ENCODE measurements around the gene RPS16. TPM values are rescaled to one million over a fixed set of nuclear protein-coding genes. Genes with fewer than 3 reads are reported as not detected.

The RPS16 gene
- total and polyA plus RNA-seq, 2 of the 13 experiments (the other 11 are each of a cell fraction or from before 2014, with no cell fraction given) = 488 to 2,583 TPM

GRCh38 chr19:39401549-39402345 lies 34.0 kb downstream of the RPS16 start (continued):
- TF ChIP-seq ATF6 (CRISPR knock-in tag; conservative IDR thresholded peaks at IDR 0.05) = no peak
- no peak for TF ChIP-seq ZNF530 (CRISPR knock-in tag; IDR thresholded peaks at IDR 0.05; ENCODE audit: low read depth)
- TF ChIP-seq ZNF343 (CRISPR knock-in tag; IDR thresholded peaks at IDR 0.05) = peak; percentile 78
- no peak for TF ChIP-seq TEAD2 (CRISPR knock-in tag; IDR thresholded peaks at IDR 0.05)
- TF ChIP-seq, protein P1, sequence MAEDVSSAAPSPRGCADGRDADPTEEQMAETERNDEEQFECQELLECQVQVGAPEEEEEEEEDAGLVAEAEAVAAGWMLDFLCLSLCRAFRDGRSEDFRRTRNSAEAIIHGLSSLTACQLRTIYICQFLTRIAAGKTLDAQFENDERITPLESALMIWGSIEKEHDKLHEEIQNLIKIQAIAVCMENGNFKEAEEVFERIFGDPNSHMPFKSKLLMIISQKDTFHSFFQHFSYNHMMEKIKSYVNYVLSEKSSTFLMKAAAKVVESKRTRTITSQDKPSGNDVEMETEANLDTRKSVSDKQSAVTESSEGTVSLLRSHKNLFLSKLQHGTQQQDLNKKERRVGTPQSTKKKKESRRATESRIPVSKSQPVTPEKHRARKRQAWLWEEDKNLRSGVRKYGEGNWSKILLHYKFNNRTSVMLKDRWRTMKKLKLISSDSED (CRISPR knock-in tag; IDR thresholded peaks at IDR 0.05) = no peak
- TF ChIP-seq MXD4 (CRISPR knock-in tag; IDR thresholded peaks at IDR 0.05) = peak; percentile 88
- TF ChIP-seq, protein P2, sequence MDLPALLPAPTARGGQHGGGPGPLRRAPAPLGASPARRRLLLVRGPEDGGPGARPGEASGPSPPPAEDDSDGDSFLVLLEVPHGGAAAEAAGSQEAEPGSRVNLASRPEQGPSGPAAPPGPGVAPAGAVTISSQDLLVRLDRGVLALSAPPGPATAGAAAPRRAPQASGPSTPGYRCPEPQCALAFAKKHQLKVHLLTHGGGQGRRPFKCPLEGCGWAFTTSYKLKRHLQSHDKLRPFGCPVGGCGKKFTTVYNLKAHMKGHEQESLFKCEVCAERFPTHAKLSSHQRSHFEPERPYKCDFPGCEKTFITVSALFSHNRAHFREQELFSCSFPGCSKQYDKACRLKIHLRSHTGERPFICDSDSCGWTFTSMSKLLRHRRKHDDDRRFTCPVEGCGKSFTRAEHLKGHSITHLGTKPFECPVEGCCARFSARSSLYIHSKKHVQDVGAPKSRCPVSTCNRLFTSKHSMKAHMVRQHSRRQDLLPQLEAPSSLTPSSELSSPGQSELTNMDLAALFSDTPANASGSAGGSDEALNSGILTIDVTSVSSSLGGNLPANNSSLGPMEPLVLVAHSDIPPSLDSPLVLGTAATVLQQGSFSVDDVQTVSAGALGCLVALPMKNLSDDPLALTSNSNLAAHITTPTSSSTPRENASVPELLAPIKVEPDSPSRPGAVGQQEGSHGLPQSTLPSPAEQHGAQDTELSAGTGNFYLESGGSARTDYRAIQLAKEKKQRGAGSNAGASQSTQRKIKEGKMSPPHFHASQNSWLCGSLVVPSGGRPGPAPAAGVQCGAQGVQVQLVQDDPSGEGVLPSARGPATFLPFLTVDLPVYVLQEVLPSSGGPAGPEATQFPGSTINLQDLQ (CRISPR knock-in tag; IDR thresholded peaks at IDR 0.05) = 0 out of 2 replicates have a peak, but pooled peaks have one; percentile 67
- TF ChIP-seq ZNF17 (CRISPR knock-in tag; IDR thresholded peaks at IDR 0.05) = no peak
- TF ChIP-seq, protein P3, sequence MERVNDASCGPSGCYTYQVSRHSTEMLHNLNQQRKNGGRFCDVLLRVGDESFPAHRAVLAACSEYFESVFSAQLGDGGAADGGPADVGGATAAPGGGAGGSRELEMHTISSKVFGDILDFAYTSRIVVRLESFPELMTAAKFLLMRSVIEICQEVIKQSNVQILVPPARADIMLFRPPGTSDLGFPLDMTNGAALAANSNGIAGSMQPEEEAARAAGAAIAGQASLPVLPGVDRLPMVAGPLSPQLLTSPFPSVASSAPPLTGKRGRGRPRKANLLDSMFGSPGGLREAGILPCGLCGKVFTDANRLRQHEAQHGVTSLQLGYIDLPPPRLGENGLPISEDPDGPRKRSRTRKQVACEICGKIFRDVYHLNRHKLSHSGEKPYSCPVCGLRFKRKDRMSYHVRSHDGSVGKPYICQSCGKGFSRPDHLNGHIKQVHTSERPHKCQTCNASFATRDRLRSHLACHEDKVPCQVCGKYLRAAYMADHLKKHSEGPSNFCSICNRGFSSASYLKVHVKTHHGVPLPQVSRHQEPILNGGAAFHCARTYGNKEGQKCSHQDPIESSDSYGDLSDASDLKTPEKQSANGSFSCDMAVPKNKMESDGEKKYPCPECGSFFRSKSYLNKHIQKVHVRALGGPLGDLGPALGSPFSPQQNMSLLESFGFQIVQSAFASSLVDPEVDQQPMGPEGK (CRISPR knock-in tag; IDR thresholded peaks at IDR 0.05) = peak; percentile 99
- no peak for TF ChIP-seq RFX1 (IDR thresholded peaks at IDR 0.05)
- no peak for TF ChIP-seq SRSF4 (IDR thresholded peaks at IDR 0.05; ENCODE audit: low read depth, low read length, poor library complexity, severe bottlenecking)
- no peak; the same call in 1 of the 2 replicates for TF ChIP-seq ZSCAN31 (CRISPR knock-in tag; IDR thresholded peaks at IDR 0.05; ENCODE audit: low read depth)
- no peak for TF ChIP-seq E2F5 (CRISPR knock-in tag; conservative IDR thresholded peaks at IDR 0.05)
- TF ChIP-seq ASH2L (IDR thresholded peaks at IDR 0.05; ENCODE audit: insufficient read length, low read depth, low read length) = peak; percentile 87
- TF ChIP-seq HOMEZ (CRISPR knock-in tag; IDR thresholded peaks at IDR 0.05; ENCODE audit: low read depth) = peak; percentile 70
- TF ChIP-seq, protein P4, sequence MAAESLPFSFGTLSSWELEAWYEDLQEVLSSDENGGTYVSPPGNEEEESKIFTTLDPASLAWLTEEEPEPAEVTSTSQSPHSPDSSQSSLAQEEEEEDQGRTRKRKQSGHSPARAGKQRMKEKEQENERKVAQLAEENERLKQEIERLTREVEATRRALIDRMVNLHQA (CRISPR knock-in tag; IDR thresholded peaks at IDR 0.05) = no peak
- TF ChIP-seq BCL6 (CRISPR knock-in tag; IDR thresholded peaks at IDR 0.05) = no peak; the same call in 1 of the 2 replicates
- TF ChIP-seq MIXL1 (CRISPR knock-in tag; IDR thresholded peaks at IDR 0.05) = no peak; the same call in 1 of the 2 replicates

All from HepG2 (cell line).